GM12878 (cell line): Measurements from ENCODE around the gene SFXN1. TPM values are rescaled to one million over a fixed set of nuclear protein-coding genes. Genes with fewer than 3 reads are reported as not detected.

Experiments used
- ATAC-seq: fragments of 200-7000 bp; cut with Tn5 transposase; 3 replicates; pipeline ENCODE4 v1.9.1; 2020; ENCODE audit warnings: mild to moderate bottlenecking, moderate library complexity
- BruUV-seq: library from RNA; stranded (reverse); fragments of 400-500 nt; replicated peaks from 2 replicates; lab custom pipeline; 2021; lab: Mats Ljungman, UMichigan
- CTCF ChIA-PET: fragments of 300-600 bp; sonication (Branson Sonifier 250); formaldehyde crosslinking; extraction: SDS; loops from one replicate; lab custom pipeline; 2021; ENCODE audit warnings: inconsistent platforms; lab: Yijun Ruan, JAX
- POLR2A ChIA-PET: fragments of 350-600 bp; formaldehyde crosslinking; extraction: SDS; loops from one replicate; lab custom pipeline; 2021; ENCODE audit warnings: inconsistent platforms; lab: Charles Lee
- RAD21 ChIA-PET: fragments of 300-600 bp; sonication (Branson Sonifier 250); formaldehyde crosslinking; loops from one replicate; lab custom pipeline; 2023; ENCODE audit warnings: antibody characterized with exemption; ENCODE audit not compliant: unreplicated experiment; lab: Charles Lee
- SMC1A ChIA-PET: fragments of 300-600 bp; sonication (Branson Sonifier 250); formaldehyde crosslinking; loops from one replicate; lab custom pipeline; 2023; ENCODE audit not compliant: unreplicated experiment, uncharacterized antibody; lab: Charles Lee
- DNase-seq: peaks from one replicate; pipeline ENCODE4 v3.0.0-alpha.2; 2011; ENCODE audit warnings: low read depth, low spot score
- FAIRE-seq: peaks from 3 replicates; lab custom pipeline; 2011; peaks lifted over from hg19 to GRCh38; lab: Jason Lieb, UNC
- H2AFZ ChIP-seq: 2 replicates; pipeline ENCODE4 v1.6.0; 2011; ENCODE audit warnings: low read depth, low read length, control low read depth; ENCODE audit not compliant: control insufficient read depth
- H3K27ac ChIP-seq: 2 replicates; pipeline ENCODE4 v1.5.1; 2011; ENCODE audit warnings: control low read depth; ENCODE audit not compliant: control insufficient read depth, insufficient read depth
- H3K27me3 ChIP-seq, 2 experiments: replicated peaks in 1 of 2; 2 replicates each; pipeline versions ENCODE4 v1.6.0 to v1.6.1; 2011; ENCODE audit warnings: low read length in 1 of 2; ENCODE audit not compliant: control insufficient read depth in 2 of 2, insufficient read depth in 2 of 2
- H3K36me3 ChIP-seq, 2 experiments: 2 replicates each; pipeline ENCODE4 v1.5.1; 2011; ENCODE audit warnings: low read length in 1 of 2; ENCODE audit not compliant: control insufficient read depth in 2 of 2, insufficient read depth in 2 of 2
- H3K4me1 ChIP-seq: 2 replicates; pipeline ENCODE4 v1.6.1; 2011; ENCODE audit warnings: mild to moderate bottlenecking, low read length, moderate library complexity, mixed read lengths; ENCODE audit not compliant: control insufficient read depth, insufficient read depth
- H3K4me2 ChIP-seq: 2 replicates; pipeline ENCODE4 v1.6.0; 2011; ENCODE audit warnings: control low read depth; ENCODE audit not compliant: control insufficient read depth, insufficient read depth
- H3K4me3 ChIP-seq: fragments of 200-600 bp; sonication (generic); 2 replicates; pipeline ENCODE4 v1.5.1; 2016
- H3K79me2 ChIP-seq: 2 replicates; pipeline ENCODE4 v1.6.0; 2011; ENCODE audit warnings: low read length; ENCODE audit not compliant: control insufficient read depth, insufficient read depth
- H3K9ac ChIP-seq: 2 replicates; pipeline ENCODE4 v1.8.0; 2011; ENCODE audit warnings: low read length, control low read depth, mixed read lengths; ENCODE audit not compliant: control insufficient read depth, insufficient read depth
- H3K9me3 ChIP-seq: replicated peaks from 3 replicates; pipeline ENCODE4 v1.5.1; 2011; ENCODE audit warnings: mild to moderate bottlenecking, low read length; ENCODE audit not compliant: control insufficient read depth, insufficient read depth
- H4K20me1 ChIP-seq: 2 replicates; pipeline ENCODE4 v1.6.0; 2011; ENCODE audit not compliant: control insufficient read depth, insufficient read depth
- FOS ChIP-seq: IDR thresholded peaks from 3 replicates; pipeline ENCODE4 v1.6.1; 2011; ENCODE audit warnings: borderline replicate concordance; ENCODE audit not compliant: insufficient read length; ENCODE audit errors: extremely low read depth
- HDAC6 ChIP-seq: fragments of 200-600 bp; sonication (generic); IDR thresholded peaks from one replicate; pipeline ENCODE4 v1.8.0; 2017; ENCODE audit warnings: antibody characterized with exemption; ENCODE audit not compliant: unreplicated experiment
- MEF2A ChIP-seq: IDR thresholded peaks from 2 replicates; pipeline ENCODE4 v1.6.1; 2011; ENCODE audit warnings: low read depth, mild to moderate bottlenecking, low read length, moderate library complexity; ENCODE audit not compliant: insufficient read depth
- MXI1 ChIP-seq: fragments of 150-350 bp; IDR thresholded peaks from 2 replicates; pipeline ENCODE4 v1.6.1; 2011; ENCODE audit warnings: low read depth, mild to moderate bottlenecking, inconsistent platforms, low read length, improper control_type of control experiment
- NR2C1 ChIP-seq: fragments of 450-650 bp; IDR thresholded peaks from 2 replicates; pipeline ENCODE4 v1.6.1; 2017; ENCODE audit warnings: antibody characterized with exemption, mild to moderate bottlenecking, moderate library complexity
- NR2F1 ChIP-seq: fragments of 450-650 bp; conservative IDR thresholded peaks from 2 replicates; pipeline ENCODE4 v1.6.1; 2017; ENCODE audit warnings: mild to moderate bottlenecking
- PAX8 ChIP-seq: fragments of 450-650 bp; IDR thresholded peaks from 2 replicates; pipeline ENCODE4 v1.6.1; 2017; ENCODE audit warnings: mild to moderate bottlenecking, moderate library complexity
- RAD51 ChIP-seq: fragments of 450-650 bp; IDR thresholded peaks from 2 replicates; pipeline ENCODE4 v1.6.1; 2016; ENCODE audit warnings: moderate library complexity, mild to moderate bottlenecking, inconsistent platforms
- RBBP5 ChIP-seq: fragments of 200-600 bp; sonication (generic); conservative IDR thresholded peaks from 2 replicates; pipeline ENCODE4 v1.6.1; 2016
- SIX5 ChIP-seq: IDR thresholded peaks from 2 replicates; pipeline ENCODE4 v1.6.1; 2011; ENCODE audit warnings: mild to moderate bottlenecking, low read depth, low read length, moderate library complexity; ENCODE audit not compliant: severe bottlenecking
- TCF7 ChIP-seq: IDR thresholded peaks from 2 replicates; pipeline ENCODE4 v1.6.1; 2014; ENCODE audit warnings: antibody characterized with exemption, borderline replicate concordance
- YBX1 ChIP-seq: fragments of 450-650 bp; IDR thresholded peaks from 2 replicates; pipeline ENCODE4 v1.6.1; 2016; ENCODE audit warnings: antibody characterized with exemption
- ZNF207 ChIP-seq: fragments of 450-650 bp; IDR thresholded peaks from 2 replicates; pipeline ENCODE4 v1.6.1; 2014; ENCODE audit warnings: antibody characterized with exemption, mild to moderate bottlenecking, borderline replicate concordance
- ZSCAN29 ChIP-seq: fragments of 450-650 bp; IDR thresholded peaks from 2 replicates; pipeline ENCODE4 v1.6.1; 2017; ENCODE audit warnings: mild to moderate bottlenecking, moderate library complexity
- WGBS: methylation state at CpG from one replicate; pipeline ENCODE4 v1.1.6; 2016; ENCODE audit warnings: low lambda C conversion rate; ENCODE audit not compliant: insufficient replicate concordance, insufficient coverage; ENCODE audit errors: missing lambda C conversion rate; 5-methylcytosine and 5-hydroxymethylcytosine counted together
- in situ Hi-C: fragments of 300-500 bp; cut with MboI; formaldehyde crosslinking; loops from 9 replicates; pipeline ENCODE4 v1.14.3; 2018; ENCODE audit warnings: mixed read lengths
- intact Hi-C: fragments of 100-400 bp; cut with micrococcal nuclease; formaldehyde crosslinking; loops from one replicate; pipeline ENCODE4 v1.14.2; 2022; ENCODE audit not compliant: unreplicated experiment
- polyA plus RNA-seq, 11 experiments: library from polyadenylated mRNA; depleted of rRNA in 4 of 11; unstranded in 6 of 11; stranded (reverse) in 5 of 11; fragments of >200 nt; fragmentation: Nextera tagmentation in 4 of 11; fragmentation: Illumina TruSeq in 1 of 11; extraction: Ambion mirVana in 4 of 11; extraction: Trizol in 1 of 11; gene quantifications; 1 replicate in 1 of 11; 2 replicates in 10 of 11; pipeline versions ENCODE4 v1.2.1 to v1.2.3, GENCODE V29; 2011 to 2016; ENCODE audit warnings: inconsistent platforms in 2 of 11, missing spikeins in 2 of 11, low read depth in 1 of 11
- total RNA-seq, 4 experiments: library from RNA; depleted of rRNA in 3 of 4; stranded (reverse); fragments of >200 nt in 3 of 4; fragmentation: Illumina TruSeq in 1 of 4; extraction: Trizol in 1 of 4; gene quantifications; 2 replicates each; pipeline versions ENCODE4 v1.2.1 to v1.2.3, GENCODE V29; 2013 to 2021
- TF ChIP-seq, protein P1 (sequence below): fragments of 450-650 bp; formaldehyde crosslinking; IDR thresholded peaks from 2 replicates; pipeline ENCODE4 v1.4.0; 2022; ENCODE audit warnings: mild to moderate bottlenecking, moderate library complexity
- TF ChIP-seq, protein P2 (sequence below): fragments of 450-650 bp; IDR thresholded peaks from 2 replicates; pipeline ENCODE4 v1.6.1; 2014; ENCODE audit warnings: mild to moderate bottlenecking
- TF ChIP-seq, protein P3 (sequence below): fragments of 450-650 bp; IDR thresholded peaks from 2 replicates; pipeline ENCODE4 v1.6.1; 2016; ENCODE audit warnings: mild to moderate bottlenecking, moderate library complexity, borderline replicate concordance

Gene SFXN1
- total and polyA plus RNA-seq, 10 of the 15 experiments (the other 5 are each of a cell fraction or from before 2014, with no cell fraction given) = 18.0 to 248 (median 103) TPM

DNA sequence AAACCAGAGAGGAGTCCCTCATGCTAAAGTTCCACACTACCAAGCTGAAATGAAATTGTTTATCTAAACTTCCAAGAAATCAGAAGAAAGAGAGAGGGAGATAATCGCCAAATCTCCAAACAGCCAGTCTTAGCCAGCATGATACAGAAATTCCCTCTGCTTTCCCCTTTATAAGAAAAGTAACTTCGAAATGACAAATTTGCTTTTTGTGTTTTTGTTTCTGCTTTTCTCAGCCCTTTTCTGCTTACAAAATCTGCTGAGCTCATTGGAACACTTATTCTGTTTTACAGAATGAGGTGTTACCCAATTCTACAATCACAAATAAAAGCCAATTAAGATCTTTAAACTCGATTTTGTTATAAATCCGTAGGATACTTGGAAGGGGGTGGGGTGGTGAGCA is 72.9 kb downstream of the SFXN1 start (continued):
- TF ChIP-seq FOS (no peak), TCF7 (no peak), NR2C1 (no peak), MXI1 (no peak), MEF2A (no peak), NR2F1 (no peak), ZNF207 (no peak), PAX8 (no peak)
- TF ChIP-seq, protein P1, sequence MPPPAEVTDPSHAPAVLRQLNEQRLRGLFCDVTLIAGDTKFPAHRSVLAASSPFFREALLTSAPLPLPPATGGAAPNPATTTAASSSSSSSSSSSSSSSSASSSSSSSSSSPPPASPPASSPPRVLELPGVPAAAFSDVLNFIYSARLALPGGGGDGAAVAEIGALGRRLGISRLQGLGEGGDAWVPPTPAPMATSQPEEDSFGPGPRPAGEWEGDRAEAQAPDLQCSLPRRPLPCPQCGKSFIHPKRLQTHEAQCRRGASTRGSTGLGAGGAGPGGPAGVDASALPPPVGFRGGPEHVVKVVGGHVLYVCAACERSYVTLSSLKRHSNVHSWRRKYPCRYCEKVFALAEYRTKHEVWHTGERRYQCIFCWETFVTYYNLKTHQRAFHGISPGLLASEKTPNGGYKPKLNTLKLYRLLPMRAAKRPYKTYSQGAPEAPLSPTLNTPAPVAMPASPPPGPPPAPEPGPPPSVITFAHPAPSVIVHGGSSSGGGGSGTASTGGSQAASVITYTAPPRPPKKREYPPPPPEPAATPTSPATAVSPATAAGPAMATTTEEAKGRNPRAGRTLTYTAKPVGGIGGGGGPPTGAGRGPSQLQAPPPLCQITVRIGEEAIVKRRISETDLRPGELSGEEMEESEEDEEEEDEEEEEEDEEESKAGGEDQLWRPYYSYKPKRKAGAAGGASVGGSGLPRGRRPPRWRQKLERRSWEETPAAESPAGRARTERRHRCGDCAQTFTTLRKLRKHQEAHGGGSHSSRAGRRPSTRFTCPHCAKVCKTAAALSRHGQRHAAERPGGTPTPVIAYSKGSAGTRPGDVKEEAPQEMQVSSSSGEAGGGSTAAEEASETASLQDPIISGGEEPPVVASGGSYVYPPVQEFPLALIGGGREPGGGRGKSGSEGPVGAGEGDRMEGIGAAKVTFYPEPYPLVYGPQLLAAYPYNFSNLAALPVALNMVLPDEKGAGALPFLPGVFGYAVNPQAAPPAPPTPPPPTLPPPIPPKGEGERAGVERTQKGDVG = no peak
- TF ChIP-seq, protein P2, sequence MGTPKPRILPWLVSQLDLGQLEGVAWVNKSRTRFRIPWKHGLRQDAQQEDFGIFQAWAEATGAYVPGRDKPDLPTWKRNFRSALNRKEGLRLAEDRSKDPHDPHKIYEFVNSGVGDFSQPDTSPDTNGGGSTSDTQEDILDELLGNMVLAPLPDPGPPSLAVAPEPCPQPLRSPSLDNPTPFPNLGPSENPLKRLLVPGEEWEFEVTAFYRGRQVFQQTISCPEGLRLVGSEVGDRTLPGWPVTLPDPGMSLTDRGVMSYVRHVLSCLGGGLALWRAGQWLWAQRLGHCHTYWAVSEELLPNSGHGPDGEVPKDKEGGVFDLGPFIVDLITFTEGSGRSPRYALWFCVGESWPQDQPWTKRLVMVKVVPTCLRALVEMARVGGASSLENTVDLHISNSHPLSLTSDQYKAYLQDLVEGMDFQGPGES = no peak

DNA sequence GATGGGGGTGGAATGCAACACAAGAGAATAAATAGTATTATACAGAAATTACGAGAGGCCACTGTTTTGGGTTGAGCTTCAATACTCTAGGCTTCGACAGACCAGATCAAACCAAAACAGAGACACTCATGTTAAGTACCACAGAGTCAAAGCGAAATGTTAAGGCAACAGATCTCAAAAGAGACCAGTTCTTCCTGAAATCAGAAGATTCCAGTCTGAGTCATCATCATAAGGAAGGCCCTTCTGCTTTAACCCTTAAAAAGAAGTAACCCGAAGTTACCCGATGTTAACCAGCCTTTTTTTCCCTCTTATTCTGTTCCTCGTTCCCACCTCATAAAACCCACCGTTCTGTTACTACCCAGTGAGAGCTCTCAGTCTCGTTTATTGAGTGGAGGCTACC is 75.9 kb downstream of the SFXN1 start:
- intact Hi-C loops (no loop called here), in situ Hi-C loops (no loop called here)
- ChIA-PET SMC1A (no interaction called here), CTCF (no interaction called here), RAD21 (no interaction called here), POLR2A (no interaction called here)
- Histone ChIP-seq H3K9me3 (no peaks in the 10 kb centered on the region), H3K79me2 (no peaks in the 10 kb centered on the region), H3K9ac (no peak overlapping the region), H3K27me3 (no peaks in the 10 kb centered on the region; a peak in 2 of 4 replicates), H3K4me2 (no peak overlapping the region), H4K20me1 (no peaks in the 10 kb centered on the region), H3K27ac (no peak overlapping the region), H3K4me1 (no peaks in the 10 kb centered on the region), H2AFZ (no peak overlapping the region), H3K36me3 (no peaks in the 10 kb centered on the region), H3K4me3 (no peak overlapping the region)
- 26% methylated on average over 8 of the region's 8 CpGs for WGBS
- FAIRE-seq (no peak), DNase-seq (no peak), ATAC-seq (no peak)
- no TSS peak for BruUV-seq
- TF ChIP-seq RBBP5 (no peak), SIX5 (no peak), TCF7 (no peak), YBX1 (no peak), HDAC6 (no peak), ZSCAN29 (no peak), RAD51 (no peak)
- TF ChIP-seq, protein P3, sequence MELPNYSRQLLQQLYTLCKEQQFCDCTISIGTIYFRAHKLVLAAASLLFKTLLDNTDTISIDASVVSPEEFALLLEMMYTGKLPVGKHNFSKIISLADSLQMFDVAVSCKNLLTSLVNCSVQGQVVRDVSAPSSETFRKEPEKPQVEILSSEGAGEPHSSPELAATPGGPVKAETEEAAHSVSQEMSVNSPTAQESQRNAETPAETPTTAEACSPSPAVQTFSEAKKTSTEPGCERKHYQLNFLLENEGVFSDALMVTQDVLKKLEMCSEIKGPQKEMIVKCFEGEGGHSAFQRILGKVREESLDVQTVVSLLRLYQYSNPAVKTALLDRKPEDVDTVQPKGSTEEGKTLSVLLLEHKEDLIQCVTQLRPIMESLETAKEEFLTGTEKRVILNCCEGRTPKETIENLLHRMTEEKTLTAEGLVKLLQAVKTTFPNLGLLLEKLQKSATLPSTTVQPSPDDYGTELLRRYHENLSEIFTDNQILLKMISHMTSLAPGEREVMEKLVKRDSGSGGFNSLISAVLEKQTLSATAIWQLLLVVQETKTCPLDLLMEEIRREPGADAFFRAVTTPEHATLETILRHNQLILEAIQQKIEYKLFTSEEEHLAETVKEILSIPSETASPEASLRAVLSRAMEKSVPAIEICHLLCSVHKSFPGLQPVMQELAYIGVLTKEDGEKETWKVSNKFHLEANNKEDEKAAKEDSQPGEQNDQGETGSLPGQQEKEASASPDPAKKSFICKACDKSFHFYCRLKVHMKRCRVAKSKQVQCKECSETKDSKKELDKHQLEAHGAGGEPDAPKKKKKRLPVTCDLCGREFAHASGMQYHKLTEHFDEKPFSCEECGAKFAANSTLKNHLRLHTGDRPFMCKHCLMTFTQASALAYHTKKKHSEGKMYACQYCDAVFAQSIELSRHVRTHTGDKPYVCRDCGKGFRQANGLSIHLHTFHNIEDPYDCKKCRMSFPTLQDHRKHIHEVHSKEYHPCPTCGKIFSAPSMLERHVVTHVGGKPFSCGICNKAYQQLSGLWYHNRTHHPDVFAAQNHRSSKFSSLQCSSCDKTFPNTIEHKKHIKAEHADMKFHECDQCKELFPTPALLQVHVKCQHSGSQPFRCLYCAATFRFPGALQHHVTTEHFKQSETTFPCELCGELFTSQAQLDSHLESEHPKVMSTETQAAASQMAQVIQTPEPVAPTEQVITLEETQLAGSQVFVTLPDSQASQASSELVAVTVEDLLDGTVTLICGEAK = no peak
